Muscle of leg (tissue), 11 donors: ENCODE measurements around the gene MAP2K3. TPM values are rescaled to one million over a fixed set of nuclear protein-coding genes. Genes with fewer than 3 reads are reported as not detected.
A peak's percentile ranks its signal among the peaks of the same experiment; 100 is the strongest.
"Not testable (repeated sequence)": the region's sequence is repeated elsewhere in the genome, so short reads cannot be mapped to it uniquely, and the experiment has no call there.

Experiments
- DNase-seq: peaks from one replicate; pipeline ENCODE4 v3.0.0; 2013
- H3K27ac ChIP-seq: one replicate; pipeline ENCODE4 v1.5.1; 2013; ENCODE audit warnings: mild to moderate bottlenecking, low read length, control low read depth
- H3K27me3 ChIP-seq: one replicate; pipeline ENCODE4 v1.6.1; 2013; ENCODE audit warnings: low read length; ENCODE audit not compliant: control insufficient read depth, insufficient read depth
- H3K36me3 ChIP-seq: one replicate; pipeline ENCODE4 v1.6.1; 2013; ENCODE audit warnings: low read length; ENCODE audit not compliant: control insufficient read depth, insufficient read depth
- H3K4me1 ChIP-seq: one replicate; pipeline ENCODE4 v1.6.1; 2013; ENCODE audit warnings: low read length; ENCODE audit not compliant: control insufficient read depth, insufficient read depth
- H3K4me3 ChIP-seq: one replicate; pipeline ENCODE4 v1.5.1; 2013; ENCODE audit warnings: low read length, control low read depth
- H3K9me3 ChIP-seq: replicated peaks from 2 replicates; pipeline ENCODE4 v1.6.1; 2013; ENCODE audit warnings: low read depth, low read length; ENCODE audit not compliant: control insufficient read depth
- WGBS: methylation state at CpG from one replicate; pipeline ENCODE4 v1.1.5; 2013; ENCODE audit warnings: missing lambda C conversion rate; ENCODE audit not compliant: insufficient coverage; 5-methylcytosine and 5-hydroxymethylcytosine counted together
- polyA plus RNA-seq, 8 donors: library from polyadenylated mRNA; unstranded; fragments of 120-200 nt; gene quantifications; one replicate each; pipeline versions ENCODE4 v1.2.1 to v1.2.3, GENCODE V29; 2013; ENCODE audit warnings: inconsistent platforms in 1 of 8, low replicate concordance in 1 of 8; ENCODE audit not compliant: insufficient read length in 8 of 8, insufficient read depth in 1 of 8
- total RNA-seq: library from RNA; stranded (reverse); fragments of 120-200 nt; gene quantifications from one replicate; pipeline ENCODE4 v1.2.4, GENCODE V29; 2013

The MAP2K3 gene
- total and polyA plus RNA-seq, 9 donors, result 10.9 to 35.3 (median 24.6) TPM

- H3K4me1 ChIP-seq, result peaks cover under 1% of the 10 kb centered on the region
- no peak overlapping the region for H3K4me3 ChIP-seq
- H3K9me3 ChIP-seq, result peaks cover 8% of the 10 kb centered on the region
- no peak overlapping the region for H3K27ac ChIP-seq
- peaks cover 51% of the 10 kb centered on the region for H3K36me3 ChIP-seq
- 75% methylated on average over 18 of the region's 21 CpGs for WGBS
- no peaks in the 10 kb centered on the region for H3K27me3 ChIP-seq
- DNase-seq, result no peak
These were observed 18.4 kb downstream of the MAP2K3 start for GRCh38 chr17:21302711-21303425.

DNA sequence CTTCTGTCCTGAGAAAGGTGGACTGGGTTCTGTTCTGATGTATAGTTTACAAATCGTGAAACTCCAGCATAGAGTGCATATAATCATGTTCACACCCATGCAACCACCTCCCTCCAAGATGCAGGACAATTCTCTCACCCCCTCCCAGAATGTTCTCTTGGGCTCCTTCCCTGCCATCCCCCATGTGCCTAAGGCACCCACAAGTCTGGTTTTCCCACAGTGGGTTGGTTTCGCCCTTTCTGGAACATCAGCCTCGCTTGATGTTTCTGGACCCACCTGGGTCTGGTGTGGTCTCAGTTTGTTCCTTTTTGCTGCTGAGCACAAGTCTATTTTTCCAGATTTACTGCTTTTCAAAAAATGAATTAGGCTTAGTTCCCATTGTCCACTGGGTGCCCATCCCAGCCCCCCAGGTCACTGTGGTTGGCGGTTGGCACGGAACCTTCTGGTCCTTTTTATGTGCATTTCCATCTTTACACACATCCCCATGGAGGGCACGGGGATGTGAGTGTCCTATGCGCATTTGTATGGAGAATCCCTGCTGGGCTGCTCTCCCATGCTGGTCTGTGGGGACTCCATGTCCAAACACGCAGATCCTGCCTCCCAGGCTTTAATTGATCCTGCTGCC, 19.0 kb downstream of the MAP2K3 start:
- no peak for DNase-seq
- peaks cover 54% of the 10 kb centered on the region for H3K36me3 ChIP-seq
- H3K9me3 ChIP-seq, result peaks cover 3% of the 10 kb centered on the region
- no peaks in the 10 kb centered on the region for H3K27me3 ChIP-seq
- no peaks in the 10 kb centered on the region for H3K4me1 ChIP-seq
- no peak overlapping the region for H3K27ac ChIP-seq
- H3K4me3 ChIP-seq, result no peak overlapping the region
- 87% methylated on average over 8 of the region's 8 CpGs for WGBS

DNA sequence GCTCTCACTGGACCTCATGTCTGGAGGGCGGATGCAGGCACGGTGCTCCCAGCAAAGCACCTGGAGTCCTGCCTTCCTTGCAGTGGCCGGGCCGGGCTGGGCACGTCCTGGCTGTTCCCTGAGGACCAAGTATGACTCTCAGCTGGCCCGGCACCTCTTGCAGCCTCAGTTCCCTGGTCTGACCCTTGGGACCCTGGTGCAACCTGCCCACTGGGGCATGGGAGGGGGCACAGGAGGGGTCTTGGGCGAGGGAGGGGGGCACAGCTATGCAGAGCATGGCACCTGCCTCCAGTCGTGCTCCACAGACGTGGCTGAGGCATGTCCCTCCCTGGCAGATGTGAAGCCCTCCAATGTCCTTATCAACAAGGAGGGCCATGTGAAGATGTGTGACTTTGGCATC, 19.6 kb downstream of the MAP2K3 start:
- DNase-seq, result no peak
- no peak overlapping the region for H3K4me3 ChIP-seq
- H3K27me3 ChIP-seq, result no peaks in the 10 kb centered on the region
- 74% methylated on average over 9 of the region's 9 CpGs for WGBS
- peaks cover 56% of the 10 kb centered on the region for H3K36me3 ChIP-seq
- H3K9me3 ChIP-seq, result peaks cover 6% of the 10 kb centered on the region
- no peak overlapping the region for H3K27ac ChIP-seq
- H3K4me1 ChIP-seq, result no peaks in the 10 kb centered on the region

DNA sequence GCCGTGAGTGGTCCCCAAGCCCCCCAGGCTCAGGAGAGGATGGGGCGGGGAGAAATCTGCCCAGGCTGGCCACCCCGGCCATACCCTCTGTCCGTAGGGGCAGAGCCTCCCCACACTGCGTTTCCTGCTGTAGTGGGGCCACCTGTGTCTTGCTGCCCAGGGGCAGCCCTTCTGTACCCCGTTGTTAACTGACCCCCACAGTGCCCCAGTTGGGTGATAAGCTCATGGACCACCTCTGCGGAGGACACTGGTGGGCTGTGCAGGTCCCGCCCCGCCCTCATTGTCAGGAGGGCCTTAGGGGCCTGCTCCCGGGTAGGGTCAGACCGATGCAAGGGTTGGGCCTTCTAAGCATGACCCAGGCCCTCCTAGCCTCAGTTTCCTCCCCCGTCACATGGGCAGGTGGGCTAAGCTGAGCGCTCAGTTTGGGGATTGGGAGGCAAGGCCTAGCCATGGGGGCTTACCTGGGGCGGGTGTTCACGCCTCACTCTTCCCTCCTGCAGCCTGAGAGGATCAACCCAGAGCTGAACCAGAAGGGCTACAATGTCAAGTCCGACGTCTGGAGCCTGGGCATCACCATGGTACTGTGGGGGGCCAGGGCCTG, 20.1 kb downstream of the MAP2K3 start:
- H3K4me3 ChIP-seq, H3K4me1 ChIP-seq: not testable (repeated sequence)
- 84% methylated on average over 14 of the region's 17 CpGs for WGBS

DNA sequence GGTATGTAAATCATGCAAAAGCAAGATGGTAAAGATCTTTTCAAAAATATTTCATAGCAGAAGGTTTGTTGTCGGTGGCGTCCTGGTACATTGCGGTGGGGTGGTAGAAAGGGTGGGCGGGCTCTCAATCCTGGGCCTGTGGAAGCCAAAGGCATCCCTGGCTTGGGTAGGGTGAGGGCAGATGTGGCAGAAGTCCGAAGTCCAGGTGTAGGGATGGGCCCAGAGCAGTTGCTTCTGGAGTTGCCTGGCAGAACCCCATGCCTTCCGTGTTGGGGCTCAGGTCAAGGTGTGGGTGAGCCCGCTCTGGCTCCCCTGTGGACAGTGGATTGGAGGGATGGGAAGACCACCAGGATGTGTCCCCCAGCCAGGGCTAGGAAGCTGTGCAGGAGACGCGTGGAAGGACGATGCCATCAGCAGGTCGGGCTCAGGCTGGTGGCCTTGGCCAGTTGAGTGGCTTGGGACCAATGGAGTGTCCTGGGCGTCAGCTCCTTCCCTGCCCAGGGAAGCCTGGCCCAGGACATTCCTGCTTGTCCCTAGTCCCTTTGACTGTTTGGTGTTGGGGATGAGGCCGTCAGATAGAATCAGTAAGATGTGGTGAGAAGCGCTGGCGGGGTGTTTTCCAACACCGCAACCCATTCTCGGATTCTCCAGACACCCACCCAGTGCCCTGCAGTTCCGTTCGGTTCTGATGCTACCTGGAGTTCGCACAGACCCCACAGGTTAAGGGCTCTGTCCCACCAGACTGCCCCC, 21.1 kb downstream of the MAP2K3 start:
- WGBS, result 100% methylated on average over 3 of the region's 20 CpGs
- H3K4me3 ChIP-seq, H3K9me3 ChIP-seq, H3K27ac ChIP-seq, H3K4me1 ChIP-seq, DNase-seq, H3K27me3 ChIP-seq: not testable (repeated sequence)
- peaks cover 47% of the 10 kb centered on the region for H3K36me3 ChIP-seq

More for the DNA sequence above, 20.1 kb downstream of the MAP2K3 start:
- not testable (repeated sequence) for DNase-seq, H3K27ac ChIP-seq, H3K9me3 ChIP-seq, H3K27me3 ChIP-seq
- H3K36me3 ChIP-seq, result peaks cover 56% of the 10 kb centered on the region

DNA sequence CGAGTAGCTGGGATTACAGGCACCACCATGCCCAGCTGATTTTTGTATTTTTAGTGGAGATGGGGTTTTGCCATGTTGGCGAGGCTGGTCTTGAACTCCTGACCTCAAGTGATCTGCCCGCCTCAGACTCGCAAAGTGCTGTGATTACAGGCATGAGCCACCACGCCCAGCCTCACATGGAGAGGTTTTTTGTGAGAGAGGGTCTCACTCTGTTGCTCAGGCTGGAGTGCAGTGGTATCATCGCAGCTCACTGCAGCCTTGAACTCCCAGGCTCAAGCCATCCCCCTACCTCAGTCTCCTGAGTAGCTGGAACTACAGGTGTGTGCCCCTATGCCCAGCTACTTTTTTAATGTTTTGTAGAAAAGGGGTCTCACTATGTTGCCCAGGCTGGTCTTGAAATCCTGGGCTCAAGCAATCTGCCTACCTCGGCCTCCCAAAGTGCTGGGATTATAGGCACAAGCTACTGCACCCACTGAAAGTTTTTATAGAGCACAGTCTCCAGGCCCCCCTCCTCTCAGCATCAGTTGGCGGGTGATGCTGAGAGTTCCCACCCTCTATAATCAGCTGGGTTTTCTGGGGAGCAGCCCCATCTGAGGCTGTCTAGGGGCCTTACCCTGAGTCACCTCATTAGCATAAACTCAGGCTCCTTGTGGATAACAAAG, 22.2 kb downstream of the MAP2K3 start:
- H3K27me3 ChIP-seq, H3K27ac ChIP-seq, H3K9me3 ChIP-seq, H3K4me1 ChIP-seq, H3K4me3 ChIP-seq, DNase-seq: not testable (repeated sequence)
- whole genome bisulfite sequencing, result 66% methylated on average over 4 of the region's 8 CpGs
- H3K36me3 ChIP-seq, result peaks cover 36% of the 10 kb centered on the region

GRCh38 chr17:21307273-21307625, 22.7 kb downstream of the MAP2K3 start:
- not testable (repeated sequence) for H3K9me3 ChIP-seq, H3K4me1 ChIP-seq, H3K27ac ChIP-seq, H3K27me3 ChIP-seq, H3K4me3 ChIP-seq, DNase-seq
- H3K36me3 ChIP-seq, result peaks cover 31% of the 10 kb centered on the region
- no CpG with 5 or more reads among the region's 5 CpGs for WGBS

GRCh38 chr17:21308931-21309381, 24.4 kb downstream of the MAP2K3 start:
- not testable (repeated sequence) for H3K4me3 ChIP-seq, H3K27me3 ChIP-seq, H3K9me3 ChIP-seq, DNase-seq, H3K4me1 ChIP-seq, H3K27ac ChIP-seq
- WGBS, result 81% methylated on average over 2 of the region's 6 CpGs
- H3K36me3 ChIP-seq, result peaks cover 19% of the 10 kb centered on the region

DNA sequence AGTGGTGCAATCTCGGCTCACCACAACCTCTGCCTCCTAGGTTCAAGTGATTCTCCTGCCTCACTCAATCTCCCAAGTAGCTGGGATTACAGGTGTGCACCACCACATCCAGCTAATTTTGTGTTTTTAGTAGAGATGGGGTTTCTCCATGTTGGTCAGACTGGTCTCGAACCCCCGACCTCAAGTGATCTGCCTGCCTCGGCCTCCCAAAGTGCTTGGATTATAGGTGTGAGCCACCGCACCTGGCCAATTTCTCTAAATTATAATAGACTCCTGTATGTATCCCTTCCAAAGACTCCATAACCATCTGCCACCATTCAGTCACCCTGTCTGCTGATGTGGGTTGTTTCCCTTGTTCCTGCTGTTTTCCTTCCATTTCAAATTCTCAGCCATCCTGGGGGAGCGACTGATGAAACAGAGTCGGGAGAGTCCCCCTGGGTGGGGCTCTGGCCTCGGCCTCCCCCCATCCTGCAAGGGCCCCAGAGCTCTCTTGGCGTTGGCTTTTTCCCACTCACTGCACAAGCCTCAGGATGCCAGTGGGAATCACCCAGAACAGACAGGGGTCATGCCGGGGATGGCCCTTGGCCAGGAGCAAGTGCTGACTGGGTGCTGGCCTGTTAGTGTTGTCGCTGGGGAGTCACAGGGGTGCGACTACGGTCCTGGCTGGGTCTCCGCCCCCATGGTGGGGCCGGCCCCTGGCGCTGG, 25.7 kb downstream of the MAP2K3 start:
- not testable (repeated sequence) for H3K9me3 ChIP-seq, H3K36me3 ChIP-seq, H3K4me3 ChIP-seq, H3K27me3 ChIP-seq, H3K4me1 ChIP-seq, DNase-seq
- peak overlapping the region; percentile 35 for H3K27ac ChIP-seq
- WGBS, result 88% methylated on average over 4 of the region's 16 CpGs
